Spleen (tissue), 7 donors: ENCODE measurements around the gene MRGPRD.

ENCODE experiments used
- CTCF ChIP-seq, 11 experiments: fragments of 200-600 bp in 7 of 11; fragments of 450-650 bp in 4 of 11; sonication (generic) in 4 of 11; IDR thresholded peaks in 8 of 11; conservative IDR thresholded peaks in 3 of 11; 1 replicate in 7 of 11; 2 replicates in 4 of 11; pipeline versions ENCODE4 v1.4.0 to v1.8.0; 2016 to 2021; ENCODE audit warnings: antibody characterized with exemption in 11 of 11, inconsistent platforms in 4 of 11, mild to moderate bottlenecking in 1 of 11
- POLR2AphosphoS5 ChIP-seq, 3 donors: sonication (generic); formaldehyde crosslinking; IDR thresholded peaks; one replicate each; pipeline ENCODE4 v1.5.1; 2017; ENCODE audit warnings: antibody characterized with exemption in 3 of 3
- donor health status: DM: no; HTN: no; CAD: no; lungs with moderate emphysema.
- donor health status: DM: no; HTN: no; CAD: no.
- donor health status: DM: no; HTN: no; CAD: no.

- TF ChIP-seq POLR2AphosphoS5 (IDR thresholded peaks at IDR 0.05) (no peak), CTCF (IDR thresholded peaks at IDR 0.05 in 8 of 11, conservative IDR thresholded peaks at IDR 0.05 in 3 of 11) (no peak)
These were observed 15.8 kb upstream of the MRGPRD start for GRCh38 chr11:68996376-68997123.
